Stromal cell of bone marrow (primary cell): ENCODE results near the gene RPLP1.

Experiments used
- DNase-seq: peaks from one replicate; pipeline ENCODE4 v3.0.0-alpha.2; 2012; ENCODE audit warnings: low read depth

Gene RPLP1

DNA sequence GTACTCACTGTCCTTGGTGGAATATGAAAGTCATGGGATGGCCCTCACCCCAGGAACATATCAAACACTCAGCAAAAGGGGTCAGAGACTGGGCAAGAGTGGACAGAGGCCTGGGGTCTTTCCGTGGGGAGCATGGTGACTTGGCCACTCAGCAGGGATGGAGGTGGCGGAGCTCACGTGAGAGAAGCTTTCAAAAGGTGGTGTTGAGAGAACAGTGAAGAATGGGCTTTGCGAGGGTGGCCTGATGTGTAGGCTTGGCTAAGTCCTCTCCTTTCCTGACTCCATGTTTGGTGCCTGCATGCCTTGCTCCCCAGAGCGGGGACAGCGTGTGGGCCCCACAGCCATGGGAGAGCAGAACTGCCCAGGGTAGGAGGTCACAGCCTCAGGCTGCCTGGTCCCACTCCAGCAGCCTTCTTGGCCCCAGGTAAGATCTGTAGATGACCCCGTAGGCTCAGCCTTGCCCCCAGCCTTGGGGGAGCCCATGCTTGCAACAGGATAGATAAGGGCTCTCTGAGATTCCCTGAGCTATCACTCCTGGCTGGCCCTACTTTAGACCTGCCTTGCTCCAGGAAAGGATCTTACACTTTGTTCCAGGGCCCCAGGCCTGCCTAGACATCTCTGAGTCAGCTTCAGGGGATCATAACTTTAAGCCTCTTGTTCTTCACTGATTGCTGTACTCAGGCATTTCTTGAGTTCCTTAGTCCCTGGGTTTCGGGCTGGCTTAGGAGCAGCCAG lies 17.0 kb downstream of the RPLP1 start:
- no peak for DNase-seq

- DNase-seq, result no peak
These were observed 19.4 kb downstream of the RPLP1 start for GRCh38 chr15:69472046-69472445.

DNA sequence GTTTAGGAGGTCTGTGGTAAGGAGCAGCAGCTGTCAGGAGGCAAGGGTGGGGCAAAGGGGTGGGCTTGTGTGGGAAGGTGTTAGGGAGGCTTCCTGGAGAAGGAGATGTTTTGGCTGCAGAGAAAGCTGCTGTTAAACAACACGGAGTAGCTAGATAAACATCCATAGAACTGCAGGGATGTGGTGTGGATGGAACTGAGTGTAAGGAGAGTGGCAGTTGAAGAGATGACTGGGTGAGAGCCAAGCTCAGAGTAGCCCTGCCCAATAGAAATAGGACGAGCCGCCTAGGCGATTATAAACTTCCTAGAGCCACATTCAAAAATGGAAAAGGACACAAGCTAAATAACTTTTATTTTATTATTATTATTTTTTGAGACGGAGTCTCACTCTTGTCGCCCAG lies 19.9 kb downstream of the RPLP1 start:
- DNase-seq, result no peak

DNA sequence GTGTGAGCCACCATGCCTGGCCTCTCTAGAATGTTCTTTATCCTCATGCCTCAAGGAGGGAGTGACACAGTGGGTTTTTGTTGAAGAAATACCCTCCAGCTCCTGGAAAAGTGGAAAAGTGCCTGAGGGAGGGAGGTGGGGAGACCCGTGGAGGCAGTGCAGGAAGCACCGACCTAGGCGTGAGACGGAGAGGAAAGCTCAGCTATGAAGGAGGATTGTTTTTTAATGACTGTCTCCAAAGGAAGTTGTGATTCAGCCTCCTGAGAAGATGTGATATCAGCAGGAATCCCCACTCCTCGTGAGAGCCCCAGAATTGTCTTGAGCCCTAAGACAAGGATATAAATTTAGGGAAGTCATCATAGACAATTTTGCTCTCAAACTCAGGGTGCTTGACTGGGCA lies 21.7 kb downstream of the RPLP1 start:
- DNase-seq, result no peak

DNA sequence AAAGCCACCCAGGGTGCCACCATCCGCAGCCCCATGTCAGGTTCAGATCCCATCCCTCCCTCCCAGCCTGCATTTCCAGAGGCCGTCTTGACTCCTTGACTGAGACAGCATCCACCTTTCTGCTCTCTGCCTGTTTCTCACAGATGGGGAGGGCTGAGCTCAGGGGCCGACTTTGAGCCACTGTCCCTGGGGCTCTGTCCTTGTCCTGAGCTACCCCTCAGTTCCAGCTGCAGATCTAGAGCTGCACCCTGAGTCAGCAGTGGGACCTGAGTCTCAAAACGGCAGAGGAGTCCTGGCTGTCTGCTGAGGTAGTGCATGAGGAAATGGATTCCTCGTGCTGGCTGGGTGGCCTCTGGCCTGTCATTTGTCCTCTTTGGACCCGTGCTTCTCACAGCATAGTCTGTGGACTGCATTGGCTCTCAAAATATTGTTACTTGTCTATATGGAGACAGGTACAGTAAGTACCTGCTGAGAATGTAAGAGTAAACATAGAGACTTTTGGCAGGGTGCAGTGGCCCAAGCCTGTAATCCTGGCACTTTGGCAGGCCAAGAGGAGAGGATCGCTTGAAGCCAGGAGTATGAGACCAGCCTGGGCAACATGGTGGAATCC lies 22.3 kb downstream of the RPLP1 start:
- DNase-seq, result no peak

- peak; percentile 54 for DNase-seq
These were observed 23.2 kb downstream of the RPLP1 start for GRCh38 chr15:69475769-69476358.

- DNase-seq, result no peak
These were observed 24.3 kb downstream of the RPLP1 start for GRCh38 chr15:69476704-69477473.

GRCh38 chr15:69478259-69478781 lies 25.7 kb downstream of the RPLP1 start:
- DNase-seq, result no peak

DNA sequence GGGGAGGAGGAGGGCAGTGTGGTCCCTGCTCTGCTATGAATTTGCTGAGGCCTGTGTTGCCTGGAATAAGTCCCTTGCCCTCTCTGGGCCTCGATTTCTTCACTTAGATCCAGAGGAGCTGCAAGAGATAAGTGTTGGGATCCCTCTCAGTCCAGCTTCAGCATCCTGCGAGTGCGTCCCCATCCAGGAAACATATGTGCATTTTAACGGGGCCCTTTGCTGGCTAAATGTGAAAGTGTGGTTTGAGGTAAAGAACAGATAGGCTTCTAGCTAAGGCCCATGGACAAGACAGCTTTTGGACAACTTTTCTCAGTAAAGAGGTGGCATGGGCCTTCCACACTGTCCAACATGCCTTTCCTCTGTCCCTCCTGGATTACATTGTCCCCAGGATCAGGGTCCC lies 26.5 kb downstream of the RPLP1 start:
- no peak for DNase-seq

DNA sequence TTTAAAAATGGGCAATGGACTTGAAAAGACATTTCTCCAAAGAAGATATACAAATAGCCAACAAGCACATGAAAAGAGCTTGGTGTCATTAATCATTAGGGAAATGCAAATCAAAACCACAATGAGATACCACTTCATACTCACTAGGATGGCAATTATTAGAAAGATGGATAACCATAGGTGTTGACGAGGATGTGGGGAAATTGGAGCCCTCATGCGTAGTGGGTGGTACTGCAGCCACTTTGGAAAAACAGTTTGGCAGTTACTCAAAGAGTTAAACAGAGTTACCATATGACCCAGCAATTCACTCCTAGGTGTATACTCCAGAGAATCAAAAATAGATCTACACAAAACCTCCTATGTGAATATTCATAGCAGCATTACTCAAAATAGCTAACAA lies 27.4 kb downstream of the RPLP1 start:
- DNase-seq, result no peak

GRCh38 chr15:69480932-69481331 lies 28.3 kb downstream of the RPLP1 start:
- no peak for DNase-seq

DNA sequence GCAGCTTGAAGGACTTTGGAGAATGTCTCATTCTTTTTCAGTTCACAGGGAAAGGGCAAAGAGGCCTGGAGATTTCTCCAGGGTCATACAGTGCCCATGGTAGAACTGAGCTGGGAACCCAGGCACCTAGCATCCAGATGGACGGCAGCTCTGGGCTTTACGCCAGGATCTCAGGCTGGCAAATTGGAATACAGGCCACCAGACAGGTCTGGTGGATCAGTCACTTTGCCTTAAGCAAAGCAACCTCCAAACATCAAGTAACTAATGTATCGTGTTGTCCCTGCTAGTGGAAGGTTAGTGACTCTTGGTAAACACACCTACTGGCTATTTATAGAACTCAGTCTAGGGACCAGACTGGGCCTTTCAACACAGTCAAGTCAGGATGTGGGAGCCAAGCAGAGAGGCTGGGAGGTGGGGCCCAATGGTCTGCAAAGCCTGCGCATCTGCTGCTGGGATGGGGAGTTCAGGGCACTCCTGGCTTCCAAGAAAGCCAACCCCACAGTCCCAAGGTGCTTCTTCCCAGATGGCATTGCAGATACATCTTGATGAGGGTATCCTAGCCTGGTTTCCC lies 30.2 kb downstream of the RPLP1 start:
- DNase-seq, result no peak

DNA sequence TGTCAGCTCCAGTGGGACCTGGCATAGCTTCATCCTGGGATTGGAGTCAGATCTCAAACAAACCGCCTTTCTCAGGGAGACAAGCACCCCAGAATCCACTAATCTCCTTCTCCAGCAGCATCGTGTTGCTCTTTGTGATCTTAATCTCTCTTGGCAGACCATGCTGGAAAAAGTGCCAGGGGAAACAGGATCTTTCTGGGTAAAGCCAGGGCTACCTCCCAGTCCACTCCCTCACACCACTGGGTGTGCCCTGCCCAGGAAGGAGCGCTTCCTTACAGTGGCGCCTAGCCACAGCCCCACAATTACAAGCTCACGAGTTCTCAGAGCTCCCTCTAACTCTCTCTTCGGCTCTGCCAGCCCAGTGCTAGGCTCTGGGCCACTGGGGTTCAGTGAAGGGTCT lies 32.2 kb downstream of the RPLP1 start:
- no peak for DNase-seq

- DNase-seq, result no peak
These were observed 34.0 kb downstream of the RPLP1 start for GRCh38 chr15:69486481-69487110.

DNA sequence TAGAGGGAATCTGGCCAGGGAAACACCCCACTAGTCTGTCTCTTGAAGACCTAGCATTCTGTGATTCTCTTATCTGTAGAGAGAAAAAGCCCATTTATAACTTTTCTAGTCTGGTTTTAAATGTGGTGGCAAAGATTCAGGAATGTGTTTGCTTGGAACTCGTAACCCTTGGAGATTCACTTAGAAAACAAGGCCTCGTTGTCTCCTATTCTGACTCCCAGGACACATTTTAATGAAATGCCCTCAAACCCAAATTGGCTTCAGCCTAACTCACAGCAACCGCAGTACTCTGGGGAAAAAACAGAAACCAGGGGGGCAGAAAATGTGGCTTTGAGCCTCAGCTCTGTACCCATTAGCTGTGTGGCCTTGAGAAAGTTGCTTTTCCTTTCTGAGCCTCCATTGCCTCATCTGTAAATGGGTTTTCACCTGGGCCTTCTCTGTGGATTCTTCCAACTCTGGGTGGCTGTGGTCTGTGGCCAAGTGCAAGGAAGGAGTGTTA lies 36.5 kb downstream of the RPLP1 start:
- peak; percentile 29 for DNase-seq

- no peak for DNase-seq
These were observed 37.9 kb downstream of the RPLP1 start for GRCh38 chr15:69490356-69491037.

DNA sequence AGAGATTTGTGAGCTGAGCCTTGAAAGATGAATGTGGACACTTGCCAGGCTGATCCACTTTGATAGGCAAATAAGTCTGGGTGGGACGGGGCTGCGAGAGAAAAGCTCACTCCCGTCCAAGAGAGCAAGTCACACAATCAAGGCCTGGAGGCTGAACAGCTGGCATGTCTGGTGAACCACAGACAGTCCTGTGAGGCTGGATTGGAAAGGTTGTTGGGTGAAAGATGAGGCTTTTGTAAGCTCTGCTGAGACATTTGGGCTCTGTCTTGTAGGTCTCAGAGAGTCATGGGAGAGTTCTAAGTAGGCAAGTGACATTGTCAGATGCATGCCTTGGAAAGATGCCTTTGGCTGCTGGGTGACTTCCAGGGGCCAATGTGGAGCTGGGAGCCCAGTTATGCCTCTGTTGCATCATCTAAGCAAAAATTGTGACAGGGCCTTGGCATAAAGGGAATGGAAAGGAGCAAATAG lies 38.5 kb downstream of the RPLP1 start:
- no peak for DNase-seq

DNA sequence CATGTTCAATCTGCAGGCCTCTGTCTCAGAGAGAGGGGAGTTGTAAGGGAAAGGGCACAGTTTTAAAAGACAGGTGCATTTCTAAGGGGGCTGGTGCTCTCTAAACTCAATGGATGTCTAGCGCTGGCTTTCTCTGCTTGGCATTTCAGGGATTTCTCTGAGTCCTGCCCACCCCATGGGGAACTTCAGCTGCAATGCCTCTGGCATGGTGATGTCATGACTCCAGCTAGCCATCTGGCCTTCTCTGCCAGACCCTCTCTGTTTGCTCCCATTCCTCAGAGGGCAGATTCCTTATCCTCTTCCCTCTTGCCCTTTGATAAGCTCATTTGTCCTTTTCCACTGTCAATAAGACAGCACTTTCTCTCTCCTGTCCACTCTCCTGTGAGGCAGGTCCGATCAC lies 40.8 kb downstream of the RPLP1 start:
- no peak for DNase-seq

DNA sequence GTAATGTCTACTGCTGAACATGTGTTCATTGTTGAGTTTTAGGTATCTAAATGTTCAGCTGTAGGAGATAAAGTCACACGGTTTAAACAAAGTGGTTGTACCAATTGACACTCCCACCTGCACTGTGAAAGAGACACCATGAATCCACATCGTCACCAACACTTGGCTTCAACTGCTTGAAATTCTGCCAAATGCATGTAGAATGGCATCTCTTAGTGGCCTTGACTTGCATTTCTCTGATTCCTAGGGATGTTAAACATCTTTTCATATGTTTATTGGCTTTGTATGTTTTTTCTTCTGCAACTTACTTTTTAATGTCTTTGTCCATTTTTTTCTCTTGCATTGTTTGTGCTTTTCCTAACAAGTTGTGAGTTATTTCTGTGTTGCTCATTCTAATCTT lies 43.4 kb downstream of the RPLP1 start:
- DNase-seq, result no peak

- DNase-seq, result no peak
These were observed 44.5 kb downstream of the RPLP1 start for GRCh38 chr15:69497076-69497475.

GRCh38 chr15:69497667-69498066 lies 45.0 kb downstream of the RPLP1 start:
- DNase-seq, result no peak
